PFSK-1 (cell line): ENCODE measurements around the gene DNAJB14. TPM values are rescaled to one million over a fixed set of nuclear protein-coding genes. Genes with fewer than 3 reads are reported as not detected.

Experiments used
- FOXP2 ChIP-seq: optimal IDR thresholded peaks from 2 replicates; pipeline ENCODE3; 2011; ENCODE audit warnings: borderline replicate concordance, control low read depth, inconsistent platforms; ENCODE audit not compliant: insufficient read depth; ENCODE audit errors: extremely low read length, extremely low read depth
- POLR2AphosphoS5 ChIP-seq: IDR thresholded peaks from 2 replicates; pipeline ENCODE4 v1.6.1; 2012; ENCODE audit warnings: low read depth, mild to moderate bottlenecking, control low read depth, low read length, moderate library complexity
- REST ChIP-seq, 2 experiments: IDR thresholded peaks; 2 replicates each; pipeline versions ENCODE4 v1.6.1 to v1.8.0; 2011 to 2012; ENCODE audit warnings: low read depth in 2 of 2, low read length in 2 of 2, control low read depth in 1 of 2, inconsistent platforms in 1 of 2, mild to moderate bottlenecking in 1 of 2, moderate library complexity in 1 of 2; ENCODE audit not compliant: insufficient read depth in 1 of 2
- SIN3A ChIP-seq: IDR thresholded peaks from 2 replicates; pipeline ENCODE4 v1.6.1; 2012; ENCODE audit warnings: mild to moderate bottlenecking, low read length, moderate library complexity, borderline replicate concordance; ENCODE audit not compliant: insufficient read depth
- TAF1 ChIP-seq: IDR thresholded peaks from 2 replicates; pipeline ENCODE4 v1.6.1; 2012; ENCODE audit warnings: low read length, control low read depth, borderline replicate concordance; ENCODE audit not compliant: insufficient read depth
- polyA plus RNA-seq: library from polyadenylated mRNA; unstranded; fragments of >200 nt; gene quantifications from one replicate; pipeline ENCODE4 v1.2.1, GENCODE V29; 2012; ENCODE audit warnings: low read depth, missing spikeins; ENCODE audit not compliant: insufficient read length

Gene DNAJB14
- 22.8 TPM for polyA plus RNA-seq

- TF ChIP-seq TAF1 (peak; percentile 29; the same call in 1 of the 2 replicates), REST (IDR thresholded peaks at IDR 0.05; ENCODE audit: insufficient read depth in 1 of 2, low read depth in 2 of 2, low read length in 2 of 2) (no peak; a peak in 1 of 4 replicates), SIN3A (0 out of 2 replicates have a peak, but pooled peaks have one; percentile 21)
Observed at GRCh38 chr4:99946356-99947189, at the start of gene DNAJB14. Gene DNAJB14 (minus strand): TSS chr4:99946618. CDS start chr4:99946571, 47 bp downstream.

- TF ChIP-seq TAF1 = no peak
Observed at GRCh38 chr4:99991741-99992140, 45.3 kb upstream of the DNAJB14 start.

DNA sequence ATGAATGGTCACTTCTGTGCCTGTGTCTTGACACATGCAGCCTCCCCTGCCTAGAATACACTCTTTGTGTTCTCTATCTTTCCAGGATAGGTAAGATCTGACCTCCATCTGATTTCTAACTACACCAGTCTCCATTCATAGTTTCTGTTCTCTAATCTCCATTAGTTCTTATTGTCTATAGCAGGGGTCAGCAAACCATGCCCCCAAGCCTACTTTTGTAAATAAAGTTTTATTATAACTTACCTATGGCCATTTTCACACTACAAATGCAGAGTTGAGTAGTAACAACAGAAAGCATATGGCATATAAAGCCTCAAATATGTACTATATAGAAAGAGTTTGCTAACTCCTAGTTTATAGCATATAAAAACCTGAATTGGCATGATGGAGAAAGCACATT, 41.3 kb upstream of the DNAJB14 start:
- TF ChIP-seq FOXP2 (no peak), REST (IDR thresholded peaks at IDR 0.05; ENCODE audit: insufficient read depth in 1 of 2, low read depth in 2 of 2, low read length in 2 of 2) (no peak), TAF1 (no peak), SIN3A (no peak), POLR2AphosphoS5 (no peak)

DNA sequence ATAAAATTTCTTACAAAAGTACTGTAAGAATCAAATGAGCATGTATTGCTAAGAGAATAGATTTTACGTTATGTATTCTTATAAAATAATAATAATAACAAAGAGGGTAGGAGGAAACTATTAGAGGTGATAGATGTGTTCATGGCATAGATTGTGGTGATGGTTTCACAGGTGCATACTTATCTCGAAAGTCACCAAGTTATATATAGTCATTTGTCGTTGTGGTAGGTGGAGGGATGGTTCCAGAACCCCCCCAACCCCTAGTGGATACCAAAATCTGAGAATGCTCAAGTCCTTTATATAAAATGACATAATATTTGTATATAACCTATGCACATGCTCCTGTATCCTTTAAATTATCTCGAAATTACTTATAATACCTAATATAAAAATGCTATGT, 40.4 kb upstream of the DNAJB14 start:
- TF ChIP-seq POLR2AphosphoS5 (no peak), REST (IDR thresholded peaks at IDR 0.05; ENCODE audit: insufficient read depth in 1 of 2, low read depth in 2 of 2, low read length in 2 of 2) (no peak), TAF1 (no peak), FOXP2 (no peak), SIN3A (no peak)

GRCh38 chr4:99983289-99983943, 37.0 kb upstream of the DNAJB14 start:
- TF ChIP-seq REST (IDR thresholded peaks at IDR 0.05; ENCODE audit: insufficient read depth in 1 of 2, low read depth in 2 of 2, low read length in 2 of 2) (no peak), TAF1 (no peak), SIN3A (no peak), POLR2AphosphoS5 (no peak), FOXP2 (no peak)
